CD4-positive, alpha-beta T cell treated with Interferon gamma for 1 hour (primary cell): ENCODE measurements around the gene PKP3.
"Not testable (repeated sequence)": the region's sequence is repeated elsewhere in the genome, so short reads cannot be mapped to it uniquely, and the experiment has no call there.

Experiments
- DNase-seq: peaks from one replicate; pipeline ENCODE4 v3.0.0-alpha.2; 2020

The PKP3 gene

GRCh38 chr11:396948-397548 lies 3.0 kb downstream of the PKP3 start:
- DNase-seq, result peak; percentile 66

DNA sequence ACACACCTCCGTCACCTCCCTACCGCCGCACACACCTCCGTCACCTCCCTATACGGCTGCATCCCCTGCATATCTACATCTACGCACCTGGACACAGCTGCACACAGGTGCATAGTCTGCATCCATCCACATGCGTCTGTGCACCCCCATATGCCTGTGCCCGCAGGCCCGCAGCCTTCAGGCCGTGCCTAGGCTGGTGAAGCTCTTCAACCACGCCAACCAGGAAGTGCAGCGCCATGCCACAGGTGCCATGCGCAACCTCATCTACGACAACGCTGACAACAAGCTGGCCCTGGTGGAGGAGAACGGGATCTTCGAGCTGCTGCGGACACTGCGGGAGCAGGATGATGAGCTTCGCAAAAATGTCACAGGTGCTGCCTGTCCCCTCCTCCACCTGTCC lies 4.8 kb downstream of the PKP3 start:
- DNase-seq, result no peak

- no peak for DNase-seq
Measured at GRCh38 chr11:399731-400211, 5.8 kb downstream of the PKP3 start.

DNA sequence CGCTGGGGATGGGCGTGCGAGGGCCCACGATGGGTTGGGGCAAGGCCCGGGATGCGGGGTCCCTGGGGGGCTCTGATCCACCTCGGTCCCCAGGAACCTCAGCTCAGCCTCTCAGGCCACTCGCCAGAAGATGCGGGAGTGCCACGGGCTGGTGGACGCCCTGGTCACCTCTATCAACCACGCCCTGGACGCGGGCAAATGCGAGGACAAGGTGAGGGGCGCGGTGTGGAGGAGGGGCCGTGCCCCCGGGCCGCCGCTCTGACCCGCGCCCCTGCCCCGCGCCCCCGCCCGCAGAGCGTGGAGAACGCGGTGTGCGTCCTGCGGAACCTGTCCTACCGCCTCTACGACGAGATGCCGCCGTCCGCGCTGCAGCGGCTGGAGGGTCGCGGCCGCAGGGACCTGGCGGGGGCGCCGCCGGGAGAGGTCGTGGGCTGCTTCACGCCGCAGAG lies 6.3 kb downstream of the PKP3 start:
- no peak for DNase-seq

- DNase-seq, result not testable (repeated sequence)
Measured at GRCh38 chr11:401196-401595, 7.2 kb downstream of the PKP3 start.

DNA sequence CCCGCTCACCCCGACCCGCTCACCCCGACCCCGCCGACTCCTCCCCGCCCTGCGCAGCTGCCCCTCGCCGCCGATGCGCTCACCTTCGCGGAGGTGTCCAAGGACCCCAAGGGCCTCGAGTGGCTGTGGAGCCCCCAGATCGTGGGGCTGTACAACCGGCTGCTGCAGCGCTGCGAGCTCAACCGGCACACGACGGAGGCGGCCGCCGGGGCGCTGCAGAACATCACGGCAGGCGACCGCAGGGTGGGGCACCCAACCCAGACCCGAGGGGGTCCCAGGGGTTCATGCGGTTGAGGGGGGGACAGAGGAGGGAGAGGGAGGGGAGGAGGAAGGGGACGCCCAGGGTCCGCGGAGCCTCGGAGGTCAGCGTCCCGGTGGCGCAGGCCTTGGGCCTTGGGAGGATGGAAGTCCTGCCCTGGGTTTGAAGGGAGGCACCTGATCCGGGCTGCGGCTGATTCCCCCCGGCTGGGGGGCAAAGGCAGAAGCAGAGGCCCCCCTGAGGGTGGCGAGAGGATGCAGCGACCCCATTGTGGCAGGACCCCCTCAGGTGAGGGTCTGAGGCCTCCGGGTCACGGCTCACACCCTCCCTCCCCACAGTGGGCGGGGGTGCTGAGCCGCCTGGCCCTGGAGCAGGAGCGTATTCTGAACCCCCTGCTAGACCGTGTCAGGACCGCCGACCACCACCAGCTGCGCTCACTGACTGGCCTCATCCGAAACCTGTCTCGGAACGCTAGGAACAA lies 9.2 kb downstream of the PKP3 start:
- no peak for DNase-seq

DNA sequence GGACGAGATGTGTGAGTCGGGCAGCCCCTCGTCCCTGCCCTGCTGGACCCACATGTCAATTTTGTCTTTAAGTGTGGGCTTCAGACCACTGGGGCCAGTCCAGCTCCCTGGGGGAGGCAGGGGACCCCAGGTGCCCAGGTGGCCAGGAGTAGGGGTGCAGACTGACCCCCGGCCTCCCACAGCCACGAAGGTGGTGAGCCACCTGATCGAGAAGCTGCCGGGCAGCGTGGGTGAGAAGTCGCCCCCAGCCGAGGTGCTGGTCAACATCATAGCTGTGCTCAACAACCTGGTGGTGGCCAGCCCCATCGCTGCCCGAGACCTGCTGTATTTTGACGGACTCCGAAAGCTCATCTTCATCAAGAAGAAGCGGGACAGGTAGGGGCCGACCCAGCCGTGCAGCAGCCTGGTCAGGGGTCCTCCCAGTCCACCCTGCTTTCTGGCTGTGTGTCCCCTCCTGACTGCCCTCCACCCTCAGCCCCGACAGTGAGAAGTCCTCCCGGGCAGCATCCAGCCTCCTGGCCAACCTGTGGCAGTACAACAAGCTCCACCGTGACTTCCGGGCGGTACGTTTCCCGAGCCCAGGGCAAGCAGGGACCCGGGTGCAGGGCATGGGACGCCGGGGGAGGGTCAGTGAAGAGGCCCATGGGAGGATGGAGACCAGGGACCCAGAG lies 9.9 kb downstream of the PKP3 start:
- no peak for DNase-seq

DNA sequence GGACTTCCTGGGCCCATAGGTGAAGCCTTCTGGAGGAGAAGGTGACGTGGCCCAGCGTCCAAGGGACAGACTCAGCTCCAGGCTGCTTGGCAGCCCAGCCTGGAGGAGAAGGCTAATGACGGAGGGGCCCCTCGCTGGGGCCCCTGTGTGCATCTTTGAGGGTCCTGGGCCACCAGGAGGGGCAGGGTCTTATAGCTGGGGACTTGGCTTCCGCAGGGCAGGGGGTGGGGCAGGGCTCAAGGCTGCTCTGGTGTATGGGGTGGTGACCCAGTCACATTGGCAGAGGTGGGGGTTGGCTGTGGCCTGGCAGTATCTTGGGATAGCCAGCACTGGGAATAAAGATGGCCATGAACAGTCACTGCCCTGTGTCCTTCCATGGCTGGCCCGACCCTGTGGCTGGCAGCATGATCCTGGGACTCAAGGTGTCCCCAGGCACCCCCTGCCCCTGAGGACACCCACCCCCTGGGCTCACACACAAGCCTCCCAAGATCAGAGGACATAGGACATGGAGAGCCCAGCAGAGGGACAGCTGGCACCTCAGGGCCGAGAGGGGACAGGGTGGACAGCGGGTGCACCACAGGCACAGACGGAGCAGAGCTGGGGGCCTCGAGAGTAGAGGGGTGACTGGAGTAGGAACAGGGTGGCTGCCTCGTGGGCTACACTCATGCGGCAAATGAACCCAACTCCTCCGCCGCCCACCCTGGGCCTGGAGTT lies 10.7 kb downstream of the PKP3 start:
- no peak for DNase-seq

DNA sequence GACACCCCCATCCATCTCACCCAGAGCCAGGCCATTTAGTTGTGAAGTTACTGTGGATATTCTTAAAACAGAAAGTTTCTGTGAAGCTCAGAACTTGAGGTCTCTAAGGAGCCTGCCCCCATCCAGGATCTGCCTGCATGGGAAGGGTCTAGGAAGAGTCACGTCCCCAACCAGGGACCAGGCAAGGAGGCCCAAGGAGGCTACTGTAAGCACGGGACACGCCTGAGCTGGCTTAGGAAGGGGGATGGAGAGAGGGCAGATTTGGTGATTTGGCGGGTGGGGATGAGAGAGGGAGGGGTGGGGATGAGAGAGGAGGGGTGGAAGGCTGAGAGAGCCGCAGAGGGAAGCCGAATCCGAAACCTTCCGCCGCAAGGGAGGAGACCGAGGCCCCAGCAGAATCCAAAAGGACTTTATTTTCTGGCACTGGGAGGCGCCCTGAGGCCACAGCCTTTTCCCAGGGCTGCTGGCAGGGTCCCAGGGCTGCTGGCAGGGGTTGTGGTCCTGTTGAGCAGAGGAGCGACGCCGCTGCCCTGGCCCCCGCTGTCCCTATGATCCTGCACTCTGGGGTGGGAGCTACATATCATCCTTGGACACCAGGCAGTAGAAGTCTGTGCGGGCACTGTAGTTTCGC lies 11.4 kb downstream of the PKP3 start:
- no peak for DNase-seq

DNA sequence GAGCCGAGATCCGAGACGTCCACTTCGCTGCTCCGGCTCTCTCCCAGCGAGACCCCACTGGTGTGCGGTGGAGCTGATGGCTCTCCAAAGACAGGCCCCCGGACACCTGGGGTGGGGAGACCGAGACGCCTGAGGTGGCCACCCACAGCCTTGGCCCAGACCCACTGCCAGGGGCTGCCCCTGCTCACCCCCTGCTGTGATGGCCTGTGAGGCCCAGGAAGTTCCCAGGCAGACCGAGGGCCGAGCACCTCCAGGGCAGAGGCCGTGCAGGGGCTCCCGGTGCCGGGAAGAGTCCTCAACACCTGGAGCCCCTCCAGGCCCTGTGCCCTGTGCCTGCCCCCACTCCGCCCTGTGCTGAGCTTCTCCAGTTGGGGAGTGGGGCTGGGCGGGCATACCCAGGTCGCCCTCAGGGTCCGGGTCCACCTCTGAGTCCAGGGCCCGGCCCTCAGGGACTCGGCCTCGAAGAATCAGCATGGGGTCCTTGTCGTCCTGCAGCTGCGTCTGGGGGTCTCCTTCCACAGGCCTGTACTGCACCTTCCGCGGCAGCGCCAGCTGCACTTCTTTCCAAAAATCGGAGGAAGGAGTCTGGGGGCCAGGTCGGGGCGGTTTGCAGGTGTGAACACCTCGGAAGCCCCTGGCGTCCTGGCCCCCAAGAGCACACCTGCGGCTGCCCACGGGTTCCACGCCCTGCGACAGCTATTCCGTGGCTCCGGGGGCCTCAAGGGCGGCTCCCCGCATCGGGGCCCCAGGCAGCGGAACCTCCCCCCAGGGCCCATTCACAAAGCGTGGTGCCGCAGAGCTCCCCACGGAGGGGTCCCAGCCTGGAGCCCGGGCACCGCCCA lies 12.2 kb downstream of the PKP3 start:
- DNase-seq, result no peak

DNA sequence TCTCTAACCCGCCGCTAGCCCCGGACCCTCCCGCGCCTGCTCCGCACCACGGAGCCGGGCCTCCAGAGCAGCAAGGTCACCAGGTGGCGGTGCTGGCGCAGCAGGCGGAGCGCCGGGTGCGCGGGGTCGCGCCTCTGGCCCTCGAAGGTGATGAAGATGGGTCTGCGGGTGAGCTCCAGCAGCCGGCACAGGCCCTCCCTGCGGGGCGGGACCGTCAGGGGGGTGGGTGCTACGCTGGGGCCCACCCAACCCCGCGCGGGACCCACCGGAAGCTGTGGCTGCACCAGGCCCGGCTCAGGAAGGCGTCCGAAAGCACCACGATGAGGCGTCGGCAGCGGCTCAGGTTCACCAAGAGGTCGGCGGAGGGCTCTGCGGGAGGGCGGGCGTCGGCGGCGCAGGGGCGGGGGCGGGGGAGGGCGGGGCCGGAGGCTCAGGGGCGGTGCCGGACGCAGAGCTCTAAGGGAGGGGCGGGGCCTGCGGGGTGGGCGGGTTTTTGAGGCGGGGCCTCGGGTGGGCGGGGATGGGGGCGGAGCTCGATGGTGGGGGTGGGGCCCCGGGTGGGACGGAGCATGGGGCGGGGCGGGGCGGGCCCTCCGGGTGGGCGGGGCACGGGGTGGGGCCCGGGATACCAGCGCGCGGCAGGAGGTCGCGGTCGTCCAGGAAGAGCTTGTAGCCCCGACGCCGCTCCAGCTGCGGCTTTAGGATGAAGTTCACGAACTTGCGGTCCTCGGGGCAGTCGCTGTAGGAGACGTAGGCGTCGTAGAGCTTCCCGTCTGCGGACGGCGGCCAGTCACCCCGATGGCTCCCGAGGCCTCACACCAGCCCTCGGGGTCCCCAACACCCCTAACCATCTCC lies 13.0 kb downstream of the PKP3 start:
- DNase-seq, result peak; percentile 97

DNA sequence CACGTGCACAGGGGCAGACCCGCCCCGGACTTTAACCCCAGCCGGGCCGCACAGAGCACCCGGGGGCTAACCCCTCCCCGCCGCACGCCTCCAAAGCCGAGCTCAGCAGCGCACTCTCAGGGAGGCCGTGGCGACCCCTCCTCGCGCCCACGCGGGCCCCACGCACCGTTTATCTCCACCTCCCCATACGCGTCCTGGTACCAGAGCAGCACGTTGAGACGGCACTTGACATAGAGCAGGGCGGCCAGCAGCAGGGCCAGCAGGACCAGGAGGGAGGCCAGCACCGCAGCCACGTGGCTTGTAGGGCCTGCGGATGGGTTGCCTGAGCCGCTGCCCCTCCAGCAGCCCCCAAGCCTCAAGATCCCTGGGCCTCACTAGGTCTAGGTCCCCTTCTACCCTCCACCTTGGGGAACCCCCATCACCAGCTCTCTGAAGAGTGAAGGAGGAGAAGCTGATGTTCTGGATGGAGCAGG lies 13.7 kb downstream of the PKP3 start:
- no peak for DNase-seq

- DNase-seq, result no peak
Measured at GRCh38 chr11:408154-409007, 14.4 kb downstream of the PKP3 start.

DNA sequence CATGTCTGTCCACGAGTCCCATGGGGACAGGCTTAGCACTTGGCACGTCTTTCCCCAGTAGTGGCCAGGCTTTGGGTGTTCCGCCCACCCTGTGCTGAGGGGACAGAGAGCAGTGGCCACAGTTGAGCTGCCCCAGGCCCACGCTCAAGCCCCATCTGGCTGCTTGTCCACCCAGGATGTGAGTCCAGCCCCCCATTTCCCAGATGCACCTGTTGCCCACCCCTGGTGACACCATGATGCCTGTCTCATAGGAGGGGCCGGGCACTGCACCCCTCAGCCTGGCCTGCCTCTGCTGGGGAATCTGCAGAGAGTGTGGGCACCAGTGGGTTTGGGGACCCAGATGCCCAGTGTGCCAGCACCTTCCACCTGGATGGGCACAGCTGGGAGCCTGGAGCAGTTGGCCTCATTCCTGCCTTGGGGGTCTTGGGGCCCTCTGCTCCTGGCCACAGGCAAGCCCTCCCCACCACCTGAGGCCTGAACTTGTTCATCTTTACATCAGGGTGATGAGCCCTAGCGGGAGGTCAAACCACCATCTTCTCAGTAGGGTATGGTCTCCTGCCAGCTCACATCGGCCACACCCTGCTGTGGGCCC lies 15.1 kb downstream of the PKP3 start:
- DNase-seq, result no peak

DNA sequence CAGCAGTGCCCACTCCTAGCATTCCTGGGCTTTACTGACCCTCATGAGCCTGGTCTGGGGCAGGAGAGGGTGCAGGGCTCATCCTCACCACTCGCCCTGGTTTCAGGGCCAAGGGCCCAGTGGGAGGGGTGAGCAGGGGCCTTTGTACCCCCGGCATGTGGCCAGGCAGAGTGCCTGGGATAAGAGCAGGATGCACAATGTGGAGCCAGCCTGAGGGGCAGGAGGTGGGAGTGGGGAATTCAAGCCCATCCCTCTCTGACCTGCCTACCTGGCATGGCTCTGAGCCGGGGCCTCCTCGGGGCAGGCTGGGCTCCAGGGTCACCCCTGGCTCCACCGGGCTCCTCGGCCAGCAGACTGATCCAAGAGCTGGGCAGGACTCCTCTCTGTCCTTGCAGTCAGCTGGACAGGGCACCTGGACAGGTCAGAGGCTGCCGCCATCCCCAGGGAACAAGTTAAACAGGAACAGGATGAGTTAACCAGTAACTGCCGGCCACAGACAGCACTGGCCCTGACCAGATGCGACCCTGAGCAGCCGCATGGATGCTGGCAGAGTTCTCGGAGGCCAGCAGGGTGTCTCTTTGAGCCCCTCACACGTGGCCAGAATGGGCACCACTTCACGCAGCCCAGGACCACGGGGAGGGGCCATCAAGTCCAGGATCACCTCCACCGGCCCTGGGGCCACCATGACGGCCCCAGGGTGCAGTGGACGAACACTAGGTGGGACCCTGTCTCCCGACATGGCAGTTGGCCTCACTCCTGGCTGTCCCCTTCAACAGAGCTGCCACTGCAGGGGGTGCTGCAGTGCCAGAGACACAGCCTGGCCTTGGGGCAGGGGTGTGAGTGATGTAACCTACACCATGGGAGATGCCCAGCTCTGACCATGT lies 15.8 kb downstream of the PKP3 start:
- DNase-seq, result no peak

GRCh38 chr11:410711-411110 lies 16.7 kb downstream of the PKP3 start:
- not testable (repeated sequence) for DNase-seq

DNA sequence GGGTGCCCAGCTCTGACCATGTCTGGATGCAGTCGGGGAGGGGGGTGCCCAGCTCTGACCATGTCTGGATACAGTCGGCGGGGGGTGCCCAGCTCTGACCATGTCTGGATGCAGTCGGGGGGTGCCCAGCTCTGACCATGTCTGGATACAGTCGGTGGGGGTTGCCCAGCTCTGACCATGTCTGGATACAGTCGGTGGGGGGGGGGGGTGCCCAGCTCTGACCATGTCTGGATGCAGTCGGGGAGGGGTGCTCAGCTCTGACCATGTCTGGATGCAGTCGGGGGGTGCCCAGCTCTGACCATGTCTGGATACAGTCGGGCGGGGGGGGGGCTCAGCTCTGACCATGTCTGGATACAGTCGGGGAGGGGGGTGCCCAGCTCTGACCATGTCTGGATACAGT lies 17.5 kb downstream of the PKP3 start:
- DNase-seq, result not testable (repeated sequence)

DNA sequence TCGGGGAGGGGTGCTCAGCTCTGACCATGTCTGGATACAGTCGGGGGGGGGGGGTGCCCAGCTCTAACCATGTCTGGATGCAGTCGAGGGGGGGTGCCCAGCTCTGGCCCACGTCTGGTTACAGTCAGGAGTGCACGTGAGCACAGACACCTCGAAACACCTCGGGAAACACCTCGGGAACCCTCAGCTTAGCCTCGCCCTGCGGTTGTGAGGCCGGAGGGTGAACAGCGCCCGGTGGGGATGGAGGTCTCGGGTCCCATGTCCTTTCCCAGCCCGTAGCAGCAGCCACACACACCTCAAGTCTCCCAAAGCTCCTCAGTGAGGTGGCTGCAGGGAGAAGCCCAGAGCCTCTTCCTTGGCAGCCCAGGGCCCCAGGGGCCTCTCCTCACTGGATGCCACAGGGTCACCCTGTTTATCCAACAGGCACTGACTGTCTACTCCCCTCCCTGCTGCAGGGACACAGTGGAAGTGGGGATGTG lies 18.7 kb downstream of the PKP3 start:
- DNase-seq, result no peak
